ENCODE data around the gene DIAPH3. TPM values are rescaled to one million over a fixed set of nuclear protein-coding genes. Genes with fewer than 3 reads are reported as not detected.

Gene DIAPH3
- total RNA-seq, 1 donor from 2014 or later, result 4.6 TPM

- no peaks in the 10 kb centered on the region for H3K36me3 ChIP-seq
- intact Hi-C loops (cut with DNase I), result no loop called here
- H3K27ac ChIP-seq, result no peak overlapping the region
- no peak for DNase-seq
- no peaks in the 10 kb centered on the region for H3K4me1 ChIP-seq
- no peak overlapping the region for H3K4me3 ChIP-seq
- no peak for TF ChIP-seq CTCF (IDR thresholded peaks at IDR 0.05)
- H3K9me3 ChIP-seq, result no peaks in the 10 kb centered on the region
- H3K27me3 ChIP-seq, result no peaks in the 10 kb centered on the region
- ATAC-seq, result no peak
Observed at GRCh38 chr13:59963383-59963782, 200.3 kb downstream of the DIAPH3 start.

- intact Hi-C loops (cut with DNase I), result no loop called here
- DNase-seq, result no peak
- TF ChIP-seq CTCF (IDR thresholded peaks at IDR 0.05), result no peak
- ATAC-seq, result no peak
- no peaks in the 10 kb centered on the region for H3K9me3 ChIP-seq
- no peaks in the 10 kb centered on the region for H3K36me3 ChIP-seq
- H3K27me3 ChIP-seq, result no peaks in the 10 kb centered on the region
- H3K27ac ChIP-seq, result no peak overlapping the region
- no peaks in the 10 kb centered on the region for H3K4me1 ChIP-seq
- no peak overlapping the region for H3K4me3 ChIP-seq
Observed at GRCh38 chr13:59962343-59962742, 201.4 kb downstream of the DIAPH3 start.

- intact Hi-C loops (cut with DNase I), result no loop called here
- H3K27ac ChIP-seq, result no peak overlapping the region
- no peaks in the 10 kb centered on the region for H3K36me3 ChIP-seq
- TF ChIP-seq CTCF (IDR thresholded peaks at IDR 0.05), result no peak
- no peaks in the 10 kb centered on the region for H3K9me3 ChIP-seq
- DNase-seq (no peak), ATAC-seq (no peak)
- H3K4me3 ChIP-seq, result no peak overlapping the region
- no peaks in the 10 kb centered on the region for H3K4me1 ChIP-seq
- H3K27me3 ChIP-seq, result no peaks in the 10 kb centered on the region
Observed at GRCh38 chr13:59960683-59961082, 203.0 kb downstream of the DIAPH3 start.

GRCh38 chr13:59957438-59957837, 206.3 kb downstream of the DIAPH3 start:
- Histone ChIP-seq H3K36me3 (no peaks in the 10 kb centered on the region), H3K4me1 (no peaks in the 10 kb centered on the region), H3K27me3 (no peaks in the 10 kb centered on the region), H3K9me3 (no peaks in the 10 kb centered on the region), H3K27ac (no peak overlapping the region), H3K4me3 (no peak overlapping the region)
- intact Hi-C loops (cut with DNase I), result no loop called here
- DNase-seq, result no peak
- no peak for ATAC-seq
- TF ChIP-seq CTCF (IDR thresholded peaks at IDR 0.05), result no peak

- H3K4me3 ChIP-seq, result no peak overlapping the region
- H3K27me3 ChIP-seq, result no peaks in the 10 kb centered on the region
- intact Hi-C loops (cut with DNase I), result no loop called here
- no peaks in the 10 kb centered on the region for H3K9me3 ChIP-seq
- H3K36me3 ChIP-seq, result no peaks in the 10 kb centered on the region
- no peak for TF ChIP-seq CTCF (IDR thresholded peaks at IDR 0.05)
- ATAC-seq (no peak), DNase-seq (no peak)
- H3K27ac ChIP-seq, result no peak overlapping the region
- H3K4me1 ChIP-seq, result no peaks in the 10 kb centered on the region
Observed at GRCh38 chr13:59954601-59955000, 209.1 kb downstream of the DIAPH3 start.

- H3K4me3 ChIP-seq, result no peak overlapping the region
- H3K36me3 ChIP-seq, result no peaks in the 10 kb centered on the region
- ATAC-seq, result no peak
- H3K9me3 ChIP-seq, result no peaks in the 10 kb centered on the region
- no peak for TF ChIP-seq CTCF (IDR thresholded peaks at IDR 0.05)
- H3K27ac ChIP-seq, result no peak overlapping the region
- intact Hi-C loops (cut with DNase I), result no loop called here
- no peaks in the 10 kb centered on the region for H3K4me1 ChIP-seq
- no peaks in the 10 kb centered on the region for H3K27me3 ChIP-seq
- no peak for DNase-seq
Observed at GRCh38 chr13:59951011-59951410, 212.7 kb downstream of the DIAPH3 start.

Data from upper lobe of right lung (tissue), 1 donor.